HG02884 (cell line): Measurements from ENCODE around the gene SEZ6L2.
"Not testable (repeated sequence)": the region's sequence is repeated elsewhere in the genome, so short reads cannot be mapped to it uniquely, and the experiment has no call there.

Experiments
- ATAC-seq: cut with Tn5 transposase; IDR thresholded peaks from one replicate; pipeline ENCODE4 v1.9.1; 2021; ENCODE audit warnings: mild to moderate bottlenecking, moderate library complexity; ENCODE audit not compliant: unreplicated experiment

SEZ6L2 gene

DNA sequence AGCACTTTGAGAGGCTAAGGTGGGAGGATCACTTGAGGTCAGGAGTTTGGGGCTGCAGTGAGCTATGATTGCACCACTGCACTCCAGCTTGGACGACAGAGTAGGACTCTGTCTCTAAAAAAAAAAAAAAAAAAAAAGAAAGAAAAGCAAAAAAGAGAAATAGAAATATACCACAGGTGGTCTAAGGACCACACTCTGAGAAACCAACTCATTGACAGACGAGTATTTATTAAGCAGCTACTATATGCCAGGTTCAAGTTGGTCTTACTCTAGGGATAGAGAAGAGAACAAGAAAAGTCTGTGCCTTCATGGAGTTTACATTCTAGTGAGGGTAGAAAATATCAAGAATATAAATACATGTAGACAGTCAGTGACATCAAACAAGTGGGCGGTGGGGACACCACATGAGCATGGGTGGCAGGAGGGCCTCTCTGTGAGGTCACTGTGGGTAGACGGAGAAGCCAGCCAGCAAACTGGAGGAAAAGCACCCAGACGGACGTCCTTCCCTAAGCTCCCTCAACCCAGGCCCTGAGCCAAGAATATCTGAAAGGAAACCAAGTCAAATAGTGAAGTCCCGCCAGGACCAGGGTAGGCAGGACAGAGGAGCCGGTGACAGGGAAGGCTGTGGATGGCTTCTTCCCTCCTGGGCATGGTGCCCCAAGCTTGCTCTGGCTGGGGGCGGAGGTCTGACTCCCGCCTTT lies 41.1 kb downstream of the SEZ6L2 start:
- ATAC-seq: no peak

- ATAC-seq: no peak
Measured at GRCh38 chr16:29857133-29857760, 42.1 kb downstream of the SEZ6L2 start.

GRCh38 chr16:29854520-29855100 lies 44.7 kb downstream of the SEZ6L2 start:
- no peak for ATAC-seq

GRCh38 chr16:29852654-29853053 lies 46.7 kb downstream of the SEZ6L2 start:
- no peak for ATAC-seq

DNA sequence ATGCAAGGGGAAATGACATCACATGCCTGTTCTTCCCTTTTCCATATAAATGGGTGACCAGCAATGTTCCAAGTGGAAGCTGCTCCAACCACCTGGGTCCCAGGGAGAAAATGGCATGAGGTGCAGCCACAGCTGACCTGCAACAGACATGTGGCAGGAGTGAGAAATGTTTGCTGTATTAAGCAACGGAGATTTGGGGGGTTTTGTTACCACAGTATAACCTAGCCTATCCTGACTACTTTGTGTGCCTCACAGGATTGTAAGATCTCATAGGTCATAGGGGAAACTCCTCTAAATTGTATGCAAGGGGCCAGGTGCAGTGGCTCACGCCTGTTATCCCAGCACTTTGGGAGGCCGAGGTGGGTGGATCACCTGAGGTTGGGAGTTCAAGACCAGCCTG lies 48.4 kb downstream of the SEZ6L2 start:
- ATAC-seq: no peak

DNA sequence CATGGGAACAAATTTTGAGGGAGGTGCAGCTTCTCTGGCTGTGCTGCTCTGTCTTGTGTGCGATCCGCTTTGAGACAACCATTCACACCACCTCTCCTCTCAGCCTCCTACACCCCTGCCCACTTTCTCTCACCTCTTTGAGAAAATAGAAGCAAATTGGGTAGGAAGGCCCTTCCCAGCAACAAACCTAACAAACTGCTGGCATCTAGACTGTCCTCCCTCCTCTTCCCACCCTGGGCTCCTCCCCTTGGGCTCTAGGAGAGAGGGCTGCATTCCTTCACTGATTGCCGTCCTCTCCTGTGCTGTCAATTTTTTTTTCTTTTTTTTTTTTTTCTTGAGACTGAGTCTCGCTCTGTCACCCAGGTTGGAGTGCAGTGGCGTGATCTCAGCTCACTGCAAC lies 49.8 kb downstream of the SEZ6L2 start:
- ATAC-seq: no peak

DNA sequence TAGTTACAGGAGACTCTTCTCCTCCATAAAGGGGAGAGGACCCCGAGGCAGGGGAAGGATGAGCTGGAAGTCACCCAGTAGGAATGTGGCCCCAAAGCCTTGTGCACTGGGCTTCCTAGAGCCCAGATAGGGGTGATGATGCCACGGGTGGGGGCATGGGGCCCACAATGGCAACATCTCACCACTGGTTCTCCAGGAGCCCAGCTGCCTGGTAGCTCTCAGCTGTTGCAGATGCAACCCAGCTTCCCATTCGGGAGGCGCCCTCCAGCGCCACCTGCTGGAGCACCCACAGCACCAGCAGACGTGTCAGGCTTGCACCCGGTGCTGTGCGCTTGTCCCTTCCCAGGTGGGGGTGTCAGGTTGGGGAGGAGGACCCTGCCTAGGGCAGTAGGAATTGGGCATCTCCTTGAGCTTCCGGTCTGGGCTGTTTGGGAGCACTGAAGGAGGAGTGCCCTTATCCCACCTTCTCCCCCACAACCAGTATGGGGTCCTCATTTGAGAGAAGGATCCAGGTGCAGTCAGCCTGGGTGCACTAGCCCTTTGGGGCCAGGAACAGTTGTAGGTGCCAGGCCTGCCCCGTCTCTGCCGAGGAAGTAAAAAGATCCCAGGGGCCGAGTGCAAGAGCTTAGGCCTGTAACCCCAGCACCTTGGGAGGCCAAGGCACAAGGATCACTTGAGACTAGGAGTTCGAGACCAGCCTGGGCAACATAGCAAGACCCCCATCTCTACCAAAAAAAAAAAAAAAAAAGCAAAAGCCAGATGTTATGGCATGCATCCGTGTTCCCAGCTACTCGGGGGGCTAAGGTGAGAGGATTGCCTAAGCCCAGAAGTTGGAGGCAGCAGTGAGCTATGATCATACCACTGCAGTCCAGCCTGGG lies 50.7 kb downstream of the SEZ6L2 start:
- ATAC-seq: no peak

DNA sequence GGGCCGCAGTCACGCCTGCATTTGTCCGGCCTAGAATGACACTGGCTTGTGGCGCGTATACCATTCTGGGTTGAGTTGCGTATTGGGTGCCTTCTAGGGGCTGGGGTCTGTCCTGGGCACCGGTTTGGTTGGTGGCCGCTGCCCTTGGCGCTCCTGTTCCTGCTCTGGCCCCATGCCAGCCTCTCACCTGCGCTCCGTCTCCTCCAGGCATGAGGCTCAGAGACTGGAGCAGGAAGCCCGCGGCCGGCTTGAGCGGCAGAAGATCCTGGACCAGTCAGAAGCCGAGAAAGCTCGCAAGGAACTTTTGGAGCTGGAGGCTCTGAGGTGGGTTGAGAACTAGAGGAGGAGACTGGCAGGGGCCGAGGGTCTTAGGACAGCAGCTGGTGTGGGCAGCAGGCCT lies 53.7 kb downstream of the SEZ6L2 start:
- ATAC-seq: no peak

- ATAC-seq: no peak
Measured at GRCh38 chr16:29844575-29845331, 54.6 kb downstream of the SEZ6L2 start.

GRCh38 chr16:29843931-29844330 lies 55.4 kb downstream of the SEZ6L2 start:
- ATAC-seq: no peak

DNA sequence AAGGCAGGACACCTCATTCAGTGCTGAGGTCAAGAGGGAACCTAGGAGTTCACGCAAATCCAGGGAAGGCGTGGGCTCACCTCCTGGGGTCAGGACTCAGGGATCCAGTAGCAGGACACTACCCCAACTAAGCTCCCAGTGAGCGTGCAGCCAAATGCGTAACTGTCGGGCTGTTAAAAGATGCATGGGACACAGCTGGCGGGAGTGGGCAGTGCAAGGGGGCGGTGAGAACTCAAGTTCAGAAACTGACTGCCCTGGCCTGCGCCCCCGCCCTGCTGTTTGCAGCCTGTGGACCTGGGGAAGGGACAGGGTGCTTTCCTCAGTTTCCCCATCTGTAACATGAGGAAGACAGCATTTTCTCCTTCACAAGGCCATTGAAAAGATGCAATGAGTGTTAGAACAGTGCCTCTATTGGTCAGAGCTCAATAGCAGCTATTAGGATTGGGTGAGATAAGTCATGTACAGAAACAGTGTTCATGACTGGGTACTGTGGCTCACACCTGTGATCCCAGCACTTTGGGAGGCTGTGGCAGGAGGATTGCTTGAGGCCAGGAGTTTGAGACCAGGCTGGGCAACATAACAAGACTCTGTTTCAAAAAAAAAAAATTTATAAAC lies 56.5 kb downstream of the SEZ6L2 start:
- ATAC-seq: no peak

- ATAC-seq: no peak
Measured at GRCh38 chr16:29841631-29842030, 57.7 kb downstream of the SEZ6L2 start.

- ATAC-seq: no peak
Measured at GRCh38 chr16:29840240-29840639, 59.1 kb downstream of the SEZ6L2 start.

DNA sequence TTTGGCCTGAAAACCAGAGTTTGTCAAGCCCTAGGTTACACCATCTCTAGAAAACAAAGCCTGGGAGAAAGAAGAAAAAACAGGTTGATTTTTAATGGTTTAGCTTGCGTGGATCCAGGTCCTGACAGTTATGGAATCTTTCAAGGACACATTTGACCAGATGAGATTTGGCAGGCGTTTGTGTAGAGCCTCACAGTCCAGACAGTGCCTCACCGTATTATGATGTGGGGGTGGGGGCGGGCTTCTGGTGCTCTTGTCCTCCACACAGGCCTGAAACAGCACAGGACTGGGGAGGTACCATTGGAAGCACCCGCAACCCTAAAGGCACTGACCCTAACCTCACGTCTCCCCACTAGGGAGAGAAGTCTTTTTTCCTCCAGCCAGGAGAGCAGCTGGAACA lies 59.5 kb downstream of the SEZ6L2 start:
- no peak for ATAC-seq

GRCh38 chr16:29837841-29838240 lies 61.5 kb downstream of the SEZ6L2 start:
- no peak for ATAC-seq

DNA sequence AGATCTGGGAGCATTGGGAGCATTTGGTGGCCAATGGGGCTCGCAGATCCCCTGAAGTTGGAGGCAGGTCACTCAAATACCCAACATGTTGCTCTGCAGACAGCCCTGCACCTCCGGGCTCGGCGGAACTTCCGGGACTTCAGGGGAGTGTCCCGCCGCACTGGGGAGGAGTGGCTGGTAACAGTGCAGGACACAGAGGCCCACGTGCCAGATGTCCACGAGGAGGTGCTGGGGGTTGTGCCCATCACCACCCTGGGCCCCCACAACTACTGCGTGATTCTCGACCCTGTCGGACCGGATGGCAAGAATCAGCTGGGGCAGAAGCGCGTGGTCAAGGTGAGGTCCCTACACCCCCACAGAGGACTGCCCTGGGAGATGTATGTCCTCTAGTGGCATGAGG lies 62.7 kb downstream of the SEZ6L2 start:
- ATAC-seq: no peak

DNA sequence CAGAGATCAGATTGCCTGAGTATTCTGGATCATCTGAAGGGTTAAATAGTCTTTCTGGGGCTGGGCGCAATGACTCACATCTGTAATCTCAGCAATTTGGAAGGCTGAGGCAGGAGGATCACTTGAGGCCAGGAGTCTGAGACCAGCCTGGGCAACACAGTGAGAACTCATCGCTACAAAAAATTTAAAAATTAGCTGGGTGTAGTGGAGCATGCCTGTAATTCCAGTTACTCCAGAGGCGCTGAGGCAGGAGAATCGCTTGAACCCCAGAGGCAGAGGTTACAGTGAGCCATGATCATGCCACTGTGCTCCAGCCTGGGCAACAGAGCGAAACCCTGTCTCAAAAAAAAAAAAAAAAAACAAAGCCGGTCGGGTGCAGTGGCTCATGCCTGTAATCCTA lies 63.4 kb downstream of the SEZ6L2 start:
- ATAC-seq: no peak

DNA sequence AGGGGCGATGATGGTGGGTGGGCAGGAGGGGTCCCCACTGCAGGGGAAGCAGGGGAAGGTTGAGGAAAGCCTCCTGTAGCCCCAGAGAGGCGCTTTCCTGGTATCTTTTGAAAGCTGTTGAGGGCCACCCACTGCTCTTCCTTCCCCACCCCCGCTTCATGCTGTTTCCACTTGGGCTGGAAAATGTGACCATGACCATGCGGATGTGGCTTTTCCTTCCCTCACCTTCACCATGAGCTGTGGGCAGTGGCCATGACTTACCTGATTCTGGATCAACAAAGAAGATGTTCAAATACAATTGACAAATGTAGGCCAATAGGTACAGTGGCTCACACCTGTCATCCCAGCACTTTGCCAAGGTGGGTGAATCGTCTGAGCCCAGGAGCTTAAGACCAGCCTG lies 65.3 kb downstream of the SEZ6L2 start:
- no peak for ATAC-seq

- ATAC-seq: not testable (repeated sequence)
Measured at GRCh38 chr16:29833219-29833618, 66.1 kb downstream of the SEZ6L2 start.

DNA sequence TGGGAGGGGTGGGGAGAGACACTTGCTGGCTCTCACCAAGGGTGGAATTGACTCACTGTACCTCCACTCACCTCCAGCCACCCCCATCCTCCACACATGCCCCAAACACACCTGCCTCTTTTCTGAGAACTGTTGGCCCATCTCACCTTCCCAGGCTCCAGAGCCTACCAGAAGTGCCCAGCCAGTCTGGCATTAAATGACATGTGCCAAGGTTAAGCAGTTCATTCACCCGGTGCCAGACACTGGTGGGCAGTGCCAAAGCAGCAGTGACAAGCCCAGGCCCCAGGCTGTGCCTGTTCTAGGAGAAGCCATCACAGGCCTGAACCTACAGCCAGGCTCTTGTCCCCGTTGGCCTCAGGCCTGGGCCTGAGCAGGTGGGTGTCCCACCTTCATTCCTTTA lies 67.9 kb downstream of the SEZ6L2 start:
- no peak for ATAC-seq
